Right lung (tissue), 5 donors: Measurements from ENCODE around the gene FTO. TPM values are rescaled to one million over a fixed set of nuclear protein-coding genes. Genes with fewer than 3 reads are reported as not detected.
"Not testable (repeated sequence)": the region's sequence is repeated elsewhere in the genome, so short reads cannot be mapped to it uniquely, and the experiment has no call there.

Experiments
- DNase-seq, 2 donors: peaks; one replicate each; pipeline ENCODE4 v3.0.0-alpha.2; 2013
- polyA plus RNA-seq, 5 donors: library from polyadenylated mRNA; unstranded; fragments of 120-200 nt; gene quantifications; one replicate each; pipeline versions ENCODE4 v1.2.1 to v1.2.3, GENCODE V29; 2013; ENCODE audit warnings: inconsistent platforms in 1 of 5, low replicate concordance in 1 of 5; ENCODE audit not compliant: insufficient read length in 5 of 5, insufficient read depth in 1 of 5

Gene FTO
- polyA plus RNA-seq, 5 donors, result 73.5 to 94.5 (median 92.2) TPM

DNA sequence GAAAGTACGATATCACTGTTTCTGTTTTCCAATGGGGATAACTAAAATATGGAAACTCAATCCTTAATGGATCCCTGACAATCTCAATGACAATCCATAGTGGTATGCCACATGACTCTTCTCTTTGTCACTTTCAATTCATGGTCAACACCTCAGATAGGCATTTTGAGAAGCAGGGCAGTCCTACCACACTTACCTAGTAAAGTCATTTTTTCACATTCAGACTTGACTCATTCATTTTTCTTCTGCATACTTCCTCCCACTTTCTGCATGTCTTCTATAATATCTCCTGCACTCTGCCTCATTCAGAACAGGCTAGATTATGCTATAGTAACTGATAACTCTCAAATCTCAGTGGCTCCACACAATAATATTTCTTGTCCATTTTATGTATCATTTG lies 117.5 kb downstream of the FTO start:
- no peak for DNase-seq

GRCh38 chr16:53821957-53822625 lies 118.1 kb downstream of the FTO start:
- DNase-seq, result no peak

GRCh38 chr16:53822936-53823529 lies 119.1 kb downstream of the FTO start:
- no peak for DNase-seq

DNA sequence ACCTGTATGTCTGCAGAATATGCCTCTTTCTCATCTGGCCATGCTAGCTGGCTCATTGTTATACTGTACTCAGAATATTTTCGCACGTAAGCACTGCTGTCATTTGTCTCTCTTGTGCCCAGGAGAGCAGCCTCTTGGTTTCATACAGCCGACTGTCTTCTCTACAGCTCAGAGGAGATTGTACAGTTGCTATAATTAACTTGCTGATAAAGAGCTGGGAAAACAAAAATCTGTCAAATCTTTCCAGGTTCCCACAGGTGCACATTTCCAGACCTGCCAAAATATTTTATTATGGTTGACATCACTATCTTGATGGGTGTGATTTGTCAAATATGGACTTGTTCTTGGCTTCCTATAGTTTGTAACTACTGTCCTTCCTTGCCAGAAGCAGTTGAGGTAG lies 122.7 kb downstream of the FTO start:
- no peak for DNase-seq

DNA sequence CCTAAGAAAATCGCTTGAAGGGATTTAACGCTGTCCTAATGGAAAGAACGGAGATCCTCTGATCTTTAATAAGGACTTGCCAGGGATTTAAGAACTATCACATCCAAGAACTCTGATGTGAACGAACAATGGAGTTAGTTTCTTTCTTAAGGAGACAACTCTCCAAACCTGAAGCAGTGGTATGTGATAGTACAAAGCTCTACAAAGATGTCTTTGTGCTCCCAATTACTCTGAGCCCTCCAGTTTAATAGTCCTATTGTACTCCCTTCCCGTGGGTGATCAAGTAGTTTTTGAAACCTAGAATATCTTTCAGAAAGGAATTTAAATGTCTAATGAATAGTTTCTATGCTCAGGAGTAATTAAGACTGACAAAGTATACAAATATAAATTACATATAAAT lies 123.8 kb downstream of the FTO start:
- no peak for DNase-seq

DNA sequence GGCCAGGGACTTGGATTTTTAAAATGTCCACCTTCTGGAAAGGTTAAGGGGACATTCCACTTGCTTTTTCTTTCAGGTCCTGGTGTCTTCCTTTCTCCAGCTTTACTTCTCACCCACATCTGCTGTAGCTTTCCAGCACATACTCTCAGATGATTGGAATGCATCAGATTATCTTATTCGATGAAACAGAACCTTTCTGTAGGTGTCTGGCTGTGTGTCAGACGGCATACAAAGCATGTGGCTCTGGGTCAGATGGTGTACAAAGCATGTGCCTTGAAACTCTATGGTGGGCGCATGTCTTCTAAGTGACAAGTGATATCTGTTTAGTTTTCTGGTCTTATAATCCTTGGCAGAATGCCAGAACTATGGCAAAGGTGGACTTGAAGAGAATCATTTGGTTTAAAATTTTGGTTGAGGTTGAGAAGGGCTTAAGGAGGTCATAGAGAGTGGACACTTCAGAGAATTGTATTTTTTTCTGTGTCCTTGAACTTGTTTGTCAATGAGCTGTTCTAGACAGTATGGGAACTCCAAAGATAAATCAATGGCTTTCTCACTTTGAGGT lies 125.3 kb downstream of the FTO start:
- DNase-seq, result no peak

GRCh38 chr16:53832896-53833544 lies 129.1 kb downstream of the FTO start:
- no peak for DNase-seq

DNA sequence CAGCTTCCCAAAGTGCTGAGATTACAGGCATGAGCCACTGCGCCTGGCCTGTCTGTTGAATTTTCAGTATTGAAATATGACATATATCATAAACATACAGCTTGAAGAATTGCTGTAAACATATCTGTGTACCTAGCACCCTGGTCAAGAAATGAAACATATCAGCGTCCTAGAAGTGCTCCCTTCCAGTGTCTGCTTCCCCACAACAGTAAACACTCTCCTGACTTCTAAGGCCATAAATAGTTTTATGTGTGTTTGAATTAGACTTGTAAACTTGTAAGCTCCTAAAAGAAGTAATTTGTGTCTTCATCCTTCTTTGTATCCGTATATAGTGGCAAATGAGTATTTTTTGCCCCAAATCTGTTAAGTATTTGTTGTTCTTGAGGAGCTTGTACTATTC lies 132.2 kb downstream of the FTO start:
- DNase-seq, result no peak

DNA sequence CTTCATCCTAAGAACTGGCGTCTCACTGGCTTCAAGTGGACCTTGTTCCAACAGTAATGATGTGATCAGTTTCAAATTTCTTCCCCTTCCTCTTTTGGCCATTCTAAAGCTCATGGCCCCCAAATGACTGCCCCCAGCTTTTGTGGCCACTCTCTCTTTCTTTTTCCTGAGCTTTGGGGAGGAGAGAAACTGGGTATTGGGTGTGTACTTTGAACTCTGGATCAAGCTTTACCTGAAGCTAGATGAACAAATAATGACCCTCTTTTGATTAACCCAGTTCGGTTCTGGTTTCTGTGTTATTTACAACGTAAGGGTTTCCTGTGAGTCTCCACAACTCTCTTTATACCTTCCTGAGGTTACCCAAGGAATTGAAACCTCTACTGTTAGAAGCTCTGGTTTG lies 132.7 kb downstream of the FTO start:
- DNase-seq, result no peak

- DNase-seq, result no peak
Observed at GRCh38 chr16:53837426-53837825, 133.5 kb downstream of the FTO start.

DNA sequence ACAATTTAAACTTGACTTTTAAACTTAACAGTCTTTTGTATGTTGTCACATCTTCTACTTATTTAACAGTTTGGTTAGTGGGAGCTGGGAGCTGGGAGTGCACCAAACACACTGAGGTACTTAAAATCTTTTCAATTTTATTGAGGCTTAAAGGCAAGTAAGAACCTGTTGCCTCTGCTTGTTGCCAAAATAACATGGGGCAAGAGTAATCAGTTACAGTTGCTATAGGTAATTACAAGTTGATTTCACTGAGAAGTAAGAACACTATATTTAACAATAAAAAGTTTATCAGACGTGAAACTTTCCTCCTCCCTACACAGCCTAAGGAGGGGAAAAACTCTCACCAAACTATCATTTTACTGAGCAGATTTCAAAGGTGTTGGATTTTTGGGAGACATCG lies 135.2 kb downstream of the FTO start:
- no peak for DNase-seq

DNA sequence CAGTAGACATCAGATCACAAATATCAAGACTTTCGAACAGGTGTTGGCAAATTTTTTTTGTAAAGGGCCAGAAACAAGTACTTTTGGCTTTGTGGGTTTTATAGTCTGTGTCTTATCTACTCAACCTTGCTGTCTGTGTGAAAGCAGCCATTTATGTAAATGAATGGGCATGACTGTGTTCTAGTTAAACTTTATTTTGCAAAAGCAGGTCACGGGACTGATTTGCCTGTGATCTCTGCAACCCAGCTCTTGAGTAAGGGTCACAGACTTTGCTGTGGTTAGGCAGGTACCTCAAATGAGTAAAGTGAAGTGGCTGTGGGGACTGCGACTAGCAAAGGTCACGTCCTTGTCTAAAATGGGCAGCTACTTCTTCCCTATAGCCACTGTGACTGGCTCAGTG lies 136.5 kb downstream of the FTO start:
- no peak for DNase-seq

- no peak for DNase-seq
Observed at GRCh38 chr16:53841884-53842283, 137.9 kb downstream of the FTO start.

- no peak for DNase-seq
Observed at GRCh38 chr16:53843084-53843483, 139.1 kb downstream of the FTO start.

DNA sequence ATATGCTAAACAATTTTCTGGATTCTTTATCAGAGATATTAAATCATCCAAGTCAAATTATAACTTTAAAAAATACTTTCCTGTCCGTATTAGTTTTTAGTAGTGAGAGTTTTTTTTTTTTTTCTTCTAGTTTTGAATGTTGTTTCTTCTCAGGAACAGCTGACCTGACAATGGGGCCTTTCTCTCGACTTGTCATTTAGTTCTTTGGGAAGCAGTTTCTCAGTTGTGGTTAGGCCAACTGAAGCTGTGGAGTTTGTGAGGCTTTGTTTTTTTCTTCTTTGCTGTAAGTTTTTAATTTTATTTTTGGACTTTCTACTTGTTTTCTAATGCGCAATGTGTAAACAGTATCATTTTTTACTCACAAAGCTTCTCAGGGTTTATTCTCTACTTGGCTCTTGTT lies 140.8 kb downstream of the FTO start:
- no peak for DNase-seq

DNA sequence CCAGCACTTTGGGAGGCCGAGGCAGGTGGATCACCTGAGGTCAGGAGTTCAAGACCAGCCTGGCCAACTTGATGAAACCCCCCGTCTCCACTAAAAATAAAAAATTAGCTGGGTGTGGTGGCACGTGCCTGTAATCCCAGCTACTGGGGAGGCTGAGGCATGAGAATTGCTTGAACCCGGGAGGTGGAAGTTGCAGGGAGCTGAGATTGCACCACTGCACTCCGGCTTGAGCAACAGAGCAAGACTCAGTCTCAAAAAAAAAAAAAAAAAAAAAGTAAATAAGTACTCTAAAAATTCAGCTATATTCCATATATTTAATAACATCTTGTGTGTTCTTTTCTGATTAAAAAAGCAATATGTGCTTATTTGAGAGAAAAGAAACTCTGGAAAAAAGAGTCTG lies 142.6 kb downstream of the FTO start:
- not testable (repeated sequence) for DNase-seq

DNA sequence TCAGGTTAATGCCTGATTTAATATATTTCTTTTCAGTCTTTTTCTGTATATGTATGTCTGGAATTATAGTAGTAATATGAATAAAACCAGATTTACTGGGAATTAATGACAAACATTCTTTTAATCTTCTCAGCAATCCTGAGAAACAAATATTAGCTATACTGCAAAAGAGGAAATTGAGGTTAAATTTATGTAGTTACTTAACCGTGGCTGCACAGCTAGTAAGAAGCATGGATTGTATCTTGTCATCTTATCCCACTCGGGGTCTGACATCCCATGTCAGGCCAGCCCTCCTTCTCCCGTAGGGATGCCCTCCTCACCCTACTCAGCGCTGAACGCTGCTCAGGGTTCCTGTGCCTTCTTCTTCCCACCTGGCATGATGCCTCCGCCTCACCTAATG lies 143.0 kb downstream of the FTO start:
- no peak for DNase-seq

GRCh38 chr16:53848277-53848942 lies 144.5 kb downstream of the FTO start:
- DNase-seq, result no peak

GRCh38 chr16:53848950-53849349 lies 145.0 kb downstream of the FTO start:
- no peak for DNase-seq

DNA sequence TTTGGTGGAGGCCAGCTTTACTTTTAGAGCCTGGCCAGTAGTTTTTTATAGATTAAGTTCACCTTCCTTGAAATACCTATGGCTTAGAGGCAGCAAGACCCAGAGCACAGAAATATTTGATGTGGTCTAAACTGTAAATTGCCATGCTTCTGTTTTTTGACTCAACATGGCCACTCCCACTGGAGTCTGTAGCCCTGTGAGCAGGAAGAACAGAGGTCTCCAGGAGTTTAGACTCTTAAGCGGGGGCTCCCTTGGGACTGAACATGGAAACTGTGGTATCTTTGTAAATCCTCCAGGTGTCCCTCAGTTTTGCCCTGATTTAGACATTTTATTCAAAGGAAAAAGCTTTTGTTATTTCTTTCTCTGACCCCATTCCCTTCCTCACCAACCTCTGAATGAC lies 145.6 kb downstream of the FTO start:
- DNase-seq, result no peak

GRCh38 chr16:53849994-53850393 lies 146.0 kb downstream of the FTO start:
- no peak for DNase-seq

- DNase-seq, result no peak
Observed at GRCh38 chr16:53852678-53853077, 148.7 kb downstream of the FTO start.

- no peak for DNase-seq
Observed at GRCh38 chr16:53855056-53855455, 151.1 kb downstream of the FTO start.
